GM23338 (cell line): Measurements from ENCODE around the gene FILIP1L. TPM values are rescaled to one million over a fixed set of nuclear protein-coding genes. Genes with fewer than 3 reads are reported as not detected.

Experiments
- ATAC-seq: fragments of 200-7000 bp; cut with Tn5 transposase; 3 replicates; pipeline ENCODE4 v1.9.1; 2020
- DNase-seq: peaks from one replicate; pipeline ENCODE4 v3.0.0-alpha.2; 2015; ENCODE audit warnings: low spot score
- H2AFZ ChIP-seq: fragments of 200-600 bp; sonication (generic); 2 replicates; pipeline ENCODE4 v1.8.0; 2016; ENCODE audit warnings: antibody characterized with exemption, mild to moderate bottlenecking, moderate library complexity
- H3F3A ChIP-seq: fragments of 200-600 bp; sonication (generic); replicated peaks from 2 replicates; pipeline ENCODE4 v1.8.0; 2017; ENCODE audit warnings: antibody characterized with exemption, mixed run types, low read depth
- H3K27ac ChIP-seq: fragments of 200-600 bp; sonication (generic); 2 replicates; pipeline ENCODE4 v1.6.1; 2016; ENCODE audit warnings: low read depth
- H3K27me3 ChIP-seq: fragments of 200-600 bp; sonication (generic); 2 replicates; pipeline ENCODE4 v1.8.0; 2016; ENCODE audit warnings: mild to moderate bottlenecking, mixed run types, moderate library complexity; ENCODE audit not compliant: insufficient read depth
- H3K36me3 ChIP-seq: fragments of 200-600 bp; sonication (generic); 2 replicates; pipeline ENCODE4 v1.8.0; 2016; ENCODE audit warnings: mild to moderate bottlenecking; ENCODE audit not compliant: insufficient read depth
- H3K4me1 ChIP-seq: fragments of 200-600 bp; sonication (generic); 2 replicates; pipeline ENCODE4 v1.8.0; 2016; ENCODE audit warnings: mild to moderate bottlenecking, moderate library complexity; ENCODE audit not compliant: insufficient read depth
- H3K4me2 ChIP-seq: fragments of 200-600 bp; sonication (generic); 2 replicates; pipeline ENCODE4 v1.7.1; 2017; ENCODE audit warnings: mixed run types
- H3K4me3 ChIP-seq: fragments of 200-600 bp; sonication (generic); 2 replicates; pipeline ENCODE4 v1.6.1; 2016; ENCODE audit warnings: mixed run types
- H3K79me2 ChIP-seq: fragments of 200-600 bp; sonication (generic); replicated peaks from 2 replicates; pipeline ENCODE4 v1.8.0; 2017; ENCODE audit warnings: mild to moderate bottlenecking; ENCODE audit not compliant: insufficient read depth
- H3K9me2 ChIP-seq: fragments of 200-600 bp; sonication (generic); 2 replicates; pipeline ENCODE4 v1.8.0; 2017; ENCODE audit not compliant: insufficient read depth
- H4K20me1 ChIP-seq: fragments of 200-600 bp; sonication (generic); replicated peaks from 2 replicates; pipeline ENCODE4 v1.8.0; 2017; ENCODE audit warnings: mild to moderate bottlenecking; ENCODE audit not compliant: insufficient read depth
- H3K27ac Mint-ChIP-seq: 2 replicates; pipeline ENCODE4 v1.8.0; 2020; ENCODE audit warnings: inconsistent platforms, mild to moderate bottlenecking, moderate library complexity, mixed read lengths
- H3K27me3 Mint-ChIP-seq: 3 replicates; pipeline ENCODE4 v1.8.0; 2022; ENCODE audit warnings: low read depth, mild to moderate bottlenecking, moderate library complexity, mixed read lengths, inconsistent platforms; ENCODE audit not compliant: insufficient read depth, poor library complexity
- H3K36me3 Mint-ChIP-seq: 3 replicates; pipeline ENCODE4 v1.8.0; 2021; ENCODE audit warnings: low read depth, mild to moderate bottlenecking, inconsistent platforms, moderate library complexity, mixed read lengths
- H3K4me1 Mint-ChIP-seq: 3 replicates; pipeline ENCODE4 v1.8.0; 2020; ENCODE audit warnings: mild to moderate bottlenecking, inconsistent platforms, mixed read lengths
- H3K4me3 Mint-ChIP-seq: 3 replicates; pipeline ENCODE4 v1.8.0; 2021; ENCODE audit warnings: moderate library complexity, mild to moderate bottlenecking, inconsistent platforms, mixed read lengths
- H3K9me3 Mint-ChIP-seq: 3 replicates; pipeline ENCODE4 v1.8.0; 2020; ENCODE audit warnings: moderate library complexity, mild to moderate bottlenecking, inconsistent platforms, mixed read lengths
- EZH2 ChIP-seq: fragments of 200-600 bp; sonication (generic); IDR thresholded peaks from one replicate; pipeline ENCODE4 v1.8.0; 2017; ENCODE audit warnings: antibody characterized with exemption, mild to moderate bottlenecking, low read depth; ENCODE audit not compliant: unreplicated experiment
- POLR2AphosphoS5 ChIP-seq: IDR thresholded peaks from 2 replicates; pipeline ENCODE4 v1.6.1; 2016; ENCODE audit warnings: antibody characterized with exemption, low read depth
- ZNF462 ChIP-seq: fragments of 250-450 bp; sonication (Bioruptor Pico); IDR thresholded peaks from 2 replicates; pipeline ENCODE4 v1.5.0; 2020; ENCODE audit warnings: mild to moderate bottlenecking, moderate library complexity
- polyA plus RNA-seq: library from polyadenylated mRNA; unstranded; fragments of >200 nt; fragmentation: Nextera tagmentation; extraction: Ambion mirVana; gene quantifications from 2 replicates; pipeline ENCODE4 v1.2.1, GENCODE V29; 2016
- total RNA-seq: library from RNA; depleted of rRNA; stranded (reverse); fragments of >200 nt; shearing (Covaris generic); gene quantifications from 2 replicates; pipeline ENCODE4 v1.2.3, GENCODE V29; 2014
- TF ChIP-seq, protein P1 (sequence below): IDR thresholded peaks from one replicate; pipeline ENCODE4 v1.6.1; 2018; ENCODE audit warnings: antibody characterized with exemption; ENCODE audit not compliant: unreplicated experiment

FILIP1L gene
- total and polyA plus RNA-seq, 2 experiments from 2014 or later: 1.6 TPM; not detected in 1

DNA sequence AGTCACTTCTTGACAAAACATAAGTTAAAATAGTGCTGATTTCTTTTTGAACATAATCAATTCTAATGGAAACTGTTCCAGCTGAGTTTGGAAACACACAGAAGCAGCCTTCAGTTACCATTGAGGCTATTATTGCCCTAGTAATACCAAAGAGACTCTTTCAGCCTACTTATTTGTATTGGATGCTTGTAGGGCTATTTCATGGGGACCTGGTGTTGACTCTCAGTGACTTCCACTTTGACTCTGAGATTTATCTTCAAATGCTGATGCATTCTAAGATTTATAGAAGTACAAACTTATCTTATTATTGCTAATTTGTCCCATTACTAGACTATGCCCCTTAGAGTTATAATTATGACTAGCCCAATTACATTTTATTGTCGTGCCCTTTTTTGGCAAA lies 229.2 kb downstream of the FILIP1L start (continued):
- no peak for TF ChIP-seq ZNF462 (CRISPR knock-in tag)

GRCh38 chr3:99884484-99884883 lies 229.8 kb downstream of the FILIP1L start:
- Histone ChIP-seq H3K9me2 (no peaks in the 10 kb centered on the region), H3K4me1 (peaks cover 12% of the 10 kb centered on the region), H3K27me3 (peaks cover 9% of the 10 kb centered on the region), H3K79me2 (no peaks in the 10 kb centered on the region; the same call in 1 of the 2 replicates), H2AFZ (no peak overlapping the region), H3K27ac (no peak overlapping the region), H3K4me3 (no peak overlapping the region), H4K20me1 (no peaks in the 10 kb centered on the region; the same call in 1 of the 2 replicates), H3K4me2 (no peak overlapping the region), H3F3A (no peaks in the 10 kb centered on the region), H3K36me3 (no peaks in the 10 kb centered on the region)
- Mint-ChIP-seq H3K4me1 (peaks cover 16% of the 10 kb centered on the region), H3K27me3 (peaks cover 3% of the 10 kb centered on the region), H3K27ac (no peak overlapping the region), H3K4me3 (no peak overlapping the region), H3K9me3 (no peaks in the 10 kb centered on the region), H3K36me3 (peaks cover 2% of the 10 kb centered on the region; the same call in 1 of the 3 replicates)
- no peak for DNase-seq
- ATAC-seq: no peak
- TF ChIP-seq, protein P1, sequence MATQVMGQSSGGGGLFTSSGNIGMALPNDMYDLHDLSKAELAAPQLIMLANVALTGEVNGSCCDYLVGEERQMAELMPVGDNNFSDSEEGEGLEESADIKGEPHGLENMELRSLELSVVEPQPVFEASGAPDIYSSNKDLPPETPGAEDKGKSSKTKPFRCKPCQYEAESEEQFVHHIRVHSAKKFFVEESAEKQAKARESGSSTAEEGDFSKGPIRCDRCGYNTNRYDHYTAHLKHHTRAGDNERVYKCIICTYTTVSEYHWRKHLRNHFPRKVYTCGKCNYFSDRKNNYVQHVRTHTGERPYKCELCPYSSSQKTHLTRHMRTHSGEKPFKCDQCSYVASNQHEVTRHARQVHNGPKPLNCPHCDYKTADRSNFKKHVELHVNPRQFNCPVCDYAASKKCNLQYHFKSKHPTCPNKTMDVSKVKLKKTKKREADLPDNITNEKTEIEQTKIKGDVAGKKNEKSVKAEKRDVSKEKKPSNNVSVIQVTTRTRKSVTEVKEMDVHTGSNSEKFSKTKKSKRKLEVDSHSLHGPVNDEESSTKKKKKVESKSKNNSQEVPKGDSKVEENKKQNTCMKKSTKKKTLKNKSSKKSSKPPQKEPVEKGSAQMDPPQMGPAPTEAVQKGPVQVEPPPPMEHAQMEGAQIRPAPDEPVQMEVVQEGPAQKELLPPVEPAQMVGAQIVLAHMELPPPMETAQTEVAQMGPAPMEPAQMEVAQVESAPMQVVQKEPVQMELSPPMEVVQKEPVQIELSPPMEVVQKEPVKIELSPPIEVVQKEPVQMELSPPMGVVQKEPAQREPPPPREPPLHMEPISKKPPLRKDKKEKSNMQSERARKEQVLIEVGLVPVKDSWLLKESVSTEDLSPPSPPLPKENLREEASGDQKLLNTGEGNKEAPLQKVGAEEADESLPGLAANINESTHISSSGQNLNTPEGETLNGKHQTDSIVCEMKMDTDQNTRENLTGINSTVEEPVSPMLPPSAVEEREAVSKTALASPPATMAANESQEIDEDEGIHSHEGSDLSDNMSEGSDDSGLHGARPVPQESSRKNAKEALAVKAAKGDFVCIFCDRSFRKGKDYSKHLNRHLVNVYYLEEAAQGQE: no peak
- no peak for TF ChIP-seq POLR2AphosphoS5
- no peak for TF ChIP-seq EZH2
- no peak for TF ChIP-seq ZNF462 (CRISPR knock-in tag)
